HG02610 (cell line): Measurements from ENCODE around the gene SUMF1.
"Not testable (repeated sequence)": the region's sequence is repeated elsewhere in the genome, so short reads cannot be mapped to it uniquely, and the experiment has no call there.

ENCODE experiments used
- ATAC-seq: cut with Tn5 transposase; IDR thresholded peaks from one replicate; pipeline ENCODE4 v1.9.1; 2021; ENCODE audit warnings: mild to moderate bottlenecking, moderate library complexity; ENCODE audit not compliant: unreplicated experiment

SUMF1 gene

GRCh38 chr3:4341336-4341675 lies 125.8 kb downstream of the SUMF1 start:
- no peak for ATAC-seq

DNA sequence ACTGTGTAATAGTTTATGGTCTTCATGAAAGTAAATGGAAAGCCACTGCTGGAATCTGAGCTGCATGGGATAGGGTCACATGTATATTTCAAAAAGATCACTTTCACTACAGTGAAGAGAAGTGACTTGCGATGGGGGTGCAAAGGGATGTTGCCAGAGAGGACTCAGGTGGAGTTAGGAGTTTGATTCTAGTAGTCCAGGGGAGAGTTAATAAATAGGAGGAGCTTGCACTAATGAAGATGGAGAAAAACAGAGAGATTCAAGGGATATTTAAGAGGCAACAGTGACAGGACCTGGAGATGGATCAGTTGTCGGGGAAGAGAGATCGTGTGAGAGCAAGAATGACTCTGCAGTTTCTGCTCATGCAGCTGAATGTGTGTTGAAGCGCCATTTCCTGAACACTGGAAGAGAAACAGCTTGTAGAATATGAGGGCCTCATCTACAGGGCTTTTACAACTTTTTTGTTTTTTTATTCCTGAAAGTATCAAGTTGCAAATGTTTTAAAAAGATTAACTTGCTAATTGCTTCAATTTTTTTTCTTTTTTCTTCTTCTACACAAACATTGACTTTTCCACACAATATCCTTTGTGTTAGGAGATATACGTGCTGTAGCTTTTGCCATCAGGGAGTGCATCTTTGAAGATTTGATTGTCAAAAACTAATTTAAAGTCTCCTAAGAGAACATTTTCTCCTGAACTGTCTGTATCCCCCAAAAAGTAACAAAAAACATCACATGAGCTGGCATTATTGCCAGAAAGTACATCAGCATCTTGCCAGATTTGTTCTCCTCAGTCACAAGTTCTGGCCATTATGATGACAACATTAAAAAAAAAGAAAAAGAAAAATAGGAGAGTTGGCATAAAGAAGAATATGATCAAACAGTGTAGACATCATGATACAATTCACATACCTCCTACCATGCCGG lies 126.4 kb downstream of the SUMF1 start:
- no peak for ATAC-seq

- ATAC-seq: no peak
These were observed 127.0 kb downstream of the SUMF1 start for GRCh38 chr3:4340077-4340410.

DNA sequence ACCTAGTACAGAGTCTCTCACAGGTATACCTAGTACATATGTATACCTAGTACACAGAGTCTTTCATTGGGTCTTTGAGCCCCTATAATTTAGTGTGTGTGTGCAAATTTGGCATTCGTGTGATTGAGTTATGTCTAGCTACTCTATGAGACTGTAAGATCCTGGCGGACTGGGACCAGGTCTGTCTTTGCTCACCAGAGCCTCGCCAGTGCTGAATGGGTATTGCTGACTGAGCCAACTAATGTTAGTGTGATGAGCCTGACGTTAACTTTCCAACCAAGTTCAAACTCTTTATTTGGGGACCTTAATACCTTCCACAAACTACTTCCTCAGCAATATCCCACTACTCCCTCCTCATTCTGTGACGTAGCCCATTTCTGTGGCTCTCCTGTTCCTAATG lies 128.3 kb downstream of the SUMF1 start:
- ATAC-seq: no peak

DNA sequence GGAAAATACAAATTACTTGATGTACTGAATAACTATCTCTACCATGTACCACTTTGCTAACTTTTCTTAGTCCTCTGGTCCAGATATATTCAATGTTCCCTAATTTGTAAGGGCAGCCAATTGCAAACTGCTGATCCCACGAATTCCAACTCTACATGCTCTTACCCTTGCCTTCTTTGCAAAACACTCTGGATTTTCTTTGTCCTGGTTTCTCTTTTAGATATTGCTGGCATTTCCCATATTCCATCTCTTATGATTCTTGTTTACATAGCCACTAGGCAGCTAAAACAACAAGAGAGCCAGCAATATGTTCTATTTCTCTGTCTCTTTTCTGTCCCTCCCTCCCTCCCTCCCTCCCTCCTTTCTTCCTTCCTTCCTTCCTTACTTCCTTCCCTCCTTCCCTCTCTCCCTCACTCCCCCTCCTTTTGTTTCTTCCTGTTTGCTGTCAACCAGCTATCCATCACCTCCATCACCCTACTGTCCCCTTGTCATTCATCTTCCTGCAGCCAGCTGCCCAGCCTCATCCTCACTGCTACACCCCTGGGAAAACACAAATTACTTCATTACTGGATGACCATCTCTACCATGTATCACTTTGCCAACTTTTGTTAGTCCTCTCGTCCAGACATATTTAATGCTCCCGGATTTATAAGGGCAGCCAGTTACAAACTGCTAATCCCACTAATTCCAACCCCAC lies 130.1 kb downstream of the SUMF1 start:
- ATAC-seq: no peak

DNA sequence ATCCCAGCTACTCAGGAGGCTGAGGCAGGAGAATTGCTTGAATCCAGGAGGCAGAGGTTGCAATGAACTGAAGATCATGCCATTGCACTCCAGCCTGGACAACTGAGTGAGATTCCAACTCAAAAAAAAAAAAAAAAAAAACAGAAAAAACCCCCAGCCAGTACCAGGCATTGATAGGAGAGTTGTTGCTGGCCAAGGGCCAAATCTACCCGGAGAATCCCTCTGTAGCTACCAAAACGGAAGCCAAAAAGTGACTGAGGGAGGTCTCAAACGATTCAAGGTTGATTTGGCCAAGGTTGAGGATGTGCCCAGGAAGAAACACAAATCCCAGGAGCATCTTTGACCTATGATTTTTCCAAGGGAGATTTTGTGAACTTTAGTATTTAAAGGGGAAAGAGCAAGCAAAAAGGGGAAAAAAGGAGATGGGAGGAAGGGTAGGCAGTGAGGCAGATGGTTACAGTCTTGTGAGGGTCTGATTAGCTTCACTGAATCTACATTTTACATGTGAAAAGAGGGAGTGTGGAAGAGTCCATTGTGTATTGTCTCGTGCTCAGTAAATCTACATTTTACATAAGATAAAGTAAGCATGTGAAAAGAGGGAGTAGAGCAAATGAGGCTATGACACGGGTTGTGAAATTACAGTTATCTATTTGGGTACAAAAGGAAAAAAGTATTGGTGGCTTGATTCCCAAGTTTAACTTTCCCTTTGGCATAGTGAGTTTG lies 131.1 kb downstream of the SUMF1 start:
- no peak for ATAC-seq

DNA sequence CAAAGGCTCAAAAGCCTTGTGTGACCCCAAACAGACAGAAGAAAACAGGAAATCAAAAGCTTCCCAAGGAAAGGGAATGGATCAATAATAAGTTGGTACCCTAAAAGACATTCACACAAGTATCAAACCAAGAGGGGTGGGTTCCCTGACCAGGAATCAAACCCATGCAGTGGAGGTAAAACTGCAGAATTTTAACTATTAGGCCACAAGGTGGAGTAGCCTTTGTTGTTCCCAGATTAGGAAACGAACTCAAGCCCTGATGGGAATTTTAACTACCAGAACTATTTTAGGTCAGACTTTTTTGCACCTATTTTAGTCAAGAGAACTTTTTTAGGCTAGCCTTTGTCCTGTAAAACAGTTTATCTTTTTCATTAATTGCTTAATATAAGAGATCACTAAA lies 132.5 kb downstream of the SUMF1 start:
- no peak for ATAC-seq

- ATAC-seq: no peak
These were observed 134.1 kb downstream of the SUMF1 start for GRCh38 chr3:4332991-4333390.

DNA sequence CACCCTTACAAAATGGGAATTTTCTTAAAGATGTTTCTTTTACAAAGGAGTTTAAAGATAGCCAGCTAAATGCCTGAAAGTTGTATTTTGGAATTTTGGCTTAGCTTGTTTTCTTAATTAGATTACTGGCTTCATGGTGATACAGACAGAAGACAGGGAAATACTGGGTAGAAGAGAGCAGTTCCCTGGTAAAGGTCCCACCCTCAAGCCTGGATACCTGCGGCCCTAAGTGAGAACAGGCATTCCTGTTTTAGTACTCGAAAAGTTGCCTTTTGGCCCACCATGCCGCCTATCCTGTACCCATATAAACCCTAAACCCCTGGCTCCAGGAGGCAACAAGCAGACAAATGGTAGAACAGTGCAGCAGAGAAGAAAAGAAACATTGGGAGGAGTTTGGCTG lies 134.5 kb downstream of the SUMF1 start:
- no peak for ATAC-seq

GRCh38 chr3:4332111-4332510 lies 135.0 kb downstream of the SUMF1 start:
- ATAC-seq: no peak

DNA sequence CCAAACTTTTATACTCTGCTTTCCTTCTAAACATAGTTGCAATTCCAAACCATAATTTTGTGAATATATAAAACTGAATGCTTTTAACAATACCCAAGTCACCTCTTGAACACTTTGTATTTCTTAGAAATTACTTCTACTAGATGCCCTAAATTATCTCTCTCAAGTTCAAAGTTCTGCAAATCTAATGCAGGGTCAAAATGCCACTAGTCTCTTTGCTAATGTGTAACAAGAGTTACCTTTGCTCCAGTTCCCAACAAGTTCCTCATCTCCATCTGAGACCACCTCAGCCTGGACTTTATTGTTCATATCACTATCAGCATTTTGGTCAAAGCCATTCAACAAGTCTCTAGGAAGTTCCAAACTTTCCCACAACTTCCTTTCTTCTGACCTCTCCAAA lies 137.3 kb downstream of the SUMF1 start:
- ATAC-seq: not testable (repeated sequence)

DNA sequence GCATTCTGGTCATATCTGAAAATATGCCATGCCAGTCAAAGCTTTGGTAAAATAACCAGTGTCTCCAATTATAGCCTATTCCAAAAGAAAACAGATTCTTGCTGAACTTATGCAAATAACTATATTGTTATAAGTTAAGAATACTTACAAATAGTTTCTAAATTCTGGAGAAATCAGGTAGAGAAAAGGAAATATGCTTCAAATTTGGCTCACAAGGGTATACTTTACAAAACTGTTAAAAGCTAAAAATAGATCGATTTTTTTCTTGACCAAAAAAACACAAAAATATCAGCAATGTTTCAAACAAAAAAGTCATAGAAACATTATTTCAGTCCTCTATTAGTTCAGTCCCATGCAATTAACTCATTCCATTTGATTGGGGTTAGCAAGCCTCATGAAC lies 140.2 kb downstream of the SUMF1 start:
- ATAC-seq: no peak

DNA sequence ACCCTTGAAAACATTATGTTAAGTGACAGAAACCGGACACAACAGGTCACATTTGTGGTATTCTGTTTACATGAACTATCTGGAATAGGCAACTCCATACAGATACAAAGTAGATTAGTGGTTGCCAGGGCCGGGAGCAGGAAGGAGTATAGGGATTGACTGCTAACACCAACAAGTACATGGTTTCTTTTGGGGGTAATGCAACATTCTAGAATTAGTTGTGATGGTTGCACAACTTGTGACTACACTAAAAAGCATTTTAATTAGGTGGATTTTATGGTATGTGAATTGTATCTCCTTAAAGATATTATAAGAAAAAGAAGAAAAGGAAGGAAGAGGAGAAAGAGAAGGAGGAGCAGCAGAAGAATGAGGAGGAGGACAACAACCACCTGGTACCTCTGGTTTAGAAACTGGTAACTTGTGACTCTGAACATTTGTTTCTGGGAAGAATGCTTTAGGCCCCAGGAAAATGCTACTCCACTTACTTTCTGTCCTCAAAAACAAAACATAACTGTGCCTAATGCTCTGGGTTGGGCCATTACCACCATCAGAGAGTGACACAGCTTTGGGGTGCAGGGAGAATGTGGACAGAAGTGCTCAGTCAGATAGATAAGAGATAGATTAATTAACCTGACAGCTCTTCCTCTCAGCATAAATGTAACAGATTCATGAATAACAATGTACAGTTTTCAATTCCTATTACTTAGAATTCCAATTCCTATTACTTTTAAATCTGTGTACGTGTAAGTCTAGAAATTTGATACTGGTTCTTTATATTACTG lies 143.6 kb downstream of the SUMF1 start:
- no peak for ATAC-seq

DNA sequence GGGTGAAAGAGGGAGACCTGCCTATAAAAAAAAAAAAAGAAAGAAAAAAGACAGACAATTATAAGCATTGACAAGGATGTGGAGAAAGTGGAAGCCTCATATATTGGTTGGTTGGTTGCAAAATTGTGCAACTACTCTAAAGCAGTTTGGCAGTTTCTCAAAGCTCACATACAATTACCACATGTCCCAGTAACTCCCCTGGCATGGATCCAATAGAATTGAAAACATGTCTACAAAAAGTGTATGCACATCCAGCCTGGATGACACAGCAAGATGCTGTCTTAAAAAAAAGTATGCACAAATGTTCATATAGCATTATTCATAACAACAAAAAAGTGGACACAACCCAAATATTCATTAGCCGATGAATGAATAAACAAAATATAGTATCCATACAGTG lies 144.4 kb downstream of the SUMF1 start:
- ATAC-seq: no peak

GRCh38 chr3:4321732-4322131 lies 145.3 kb downstream of the SUMF1 start:
- ATAC-seq: no peak

DNA sequence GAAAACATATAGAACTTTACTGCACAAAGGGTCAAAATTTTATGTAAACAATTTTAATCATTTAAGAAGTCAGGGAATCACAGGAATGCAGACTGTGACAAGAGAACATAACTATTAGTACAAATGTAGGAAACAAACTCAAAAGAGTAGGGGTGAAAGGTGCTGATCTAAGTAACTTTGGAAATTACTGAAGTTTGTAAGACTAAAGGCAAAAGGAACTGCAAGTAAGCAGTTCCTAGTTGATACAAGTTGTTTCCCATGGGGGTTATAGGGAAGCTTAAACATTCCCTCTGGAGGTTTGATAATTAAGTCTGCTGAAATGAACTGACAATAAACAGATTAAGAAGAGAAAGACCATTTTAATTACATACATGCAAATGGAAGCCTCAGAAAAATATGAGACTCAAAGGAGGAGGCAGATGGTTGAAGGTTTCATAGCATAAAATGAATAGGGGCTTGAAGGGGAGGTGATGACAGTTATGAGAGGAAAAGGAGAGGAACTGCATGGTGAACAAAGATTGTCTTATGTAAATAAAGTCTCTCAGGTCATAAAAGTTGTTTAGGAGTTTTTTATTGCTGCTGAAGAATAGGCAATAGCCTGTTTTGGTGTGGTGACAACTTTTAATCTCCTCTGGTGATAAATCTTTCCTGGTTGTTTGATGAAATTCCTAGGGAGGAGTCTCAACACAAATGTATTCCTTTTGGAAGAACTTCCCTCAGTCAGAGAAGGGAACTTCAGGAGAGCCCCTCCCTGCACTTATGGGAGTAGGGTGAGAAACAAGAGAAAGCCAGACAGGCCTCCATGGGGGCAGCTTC lies 146.8 kb downstream of the SUMF1 start:
- no peak for ATAC-seq

DNA sequence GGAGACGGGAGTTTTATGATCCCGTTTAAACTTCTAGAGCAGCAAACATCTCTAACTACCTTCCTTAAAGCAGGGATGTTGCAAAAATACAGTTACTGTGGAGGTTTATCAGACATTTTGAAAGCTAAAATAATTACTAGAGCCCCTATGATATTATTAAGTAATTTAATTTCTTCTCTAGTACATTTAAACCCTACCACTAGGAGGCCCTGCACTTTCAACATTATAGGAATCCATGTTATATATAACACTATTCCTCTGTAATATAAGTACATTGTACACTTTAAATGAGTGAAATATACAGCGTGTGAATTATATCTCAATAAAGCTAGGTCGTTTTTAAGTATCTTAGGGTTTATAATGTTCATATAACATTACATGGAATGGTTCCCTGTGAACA lies 152.4 kb downstream of the SUMF1 start:
- no peak for ATAC-seq

DNA sequence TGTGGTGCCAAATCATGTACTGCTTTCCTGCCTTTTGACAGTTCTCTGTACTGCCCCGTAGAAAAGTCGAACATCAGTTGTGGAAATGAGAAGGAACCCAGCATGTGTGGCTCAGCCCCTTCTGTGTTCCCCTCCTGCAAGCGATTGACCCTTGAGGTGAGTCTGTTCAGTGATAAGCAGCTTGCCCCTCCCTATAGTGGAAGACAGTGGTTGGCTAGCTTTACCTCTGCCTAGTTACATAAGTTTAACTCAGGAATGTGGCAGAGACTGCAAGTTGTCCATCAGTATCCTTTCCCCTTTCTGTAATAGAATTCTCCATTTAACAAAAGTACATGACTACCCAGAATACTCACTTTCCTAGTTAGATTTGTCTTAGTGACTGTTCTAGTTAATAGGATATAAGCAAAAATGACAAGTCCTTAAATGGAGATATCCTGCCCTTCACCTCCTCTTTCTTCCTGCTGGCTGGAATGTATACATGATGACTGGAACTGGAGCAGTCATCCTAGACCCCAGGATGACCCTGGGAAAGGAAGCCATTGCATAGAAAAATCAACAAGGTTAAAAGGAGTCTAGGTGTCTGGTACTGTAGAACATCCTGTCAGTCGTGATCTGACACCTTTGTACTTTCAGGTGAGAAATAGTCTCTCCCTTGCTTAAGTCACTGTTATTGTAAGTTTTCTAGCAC lies 153.3 kb downstream of the SUMF1 start:
- ATAC-seq: no peak

- no peak for ATAC-seq
These were observed 155.6 kb downstream of the SUMF1 start for GRCh38 chr3:4311496-4311895.
